ENCODE measurements around the gene TRAP1.

- TF ChIP-seq EZH2phosphoT487 (conservative IDR thresholded peaks at IDR 0.05; ENCODE audit: low read length) (no peak), CTCF (IDR thresholded peaks at IDR 0.05; ENCODE audit: insufficient read depth, low read length, poor library complexity, severe bottlenecking) (no peak)
Observed at GRCh38 chr16:3687792-3688191, 29.5 kb downstream of the TRAP1 start.
